Endothelial cell of umbilical vein (primary cell): Measurements from ENCODE around the gene MAP3K1. TPM values are rescaled to one million over a fixed set of nuclear protein-coding genes. Genes with fewer than 3 reads are reported as not detected.

Source experiments
- BruUV-seq: library from RNA; stranded (reverse); fragments of 400-500 nt; replicated peaks from 2 replicates; lab custom pipeline; 2021; lab: Mats Ljungman, UMichigan
- CTCF ChIA-PET: fragments of 300-600, 350-600 bp; sonication (Branson Sonifier 250); formaldehyde crosslinking; loops from one replicate; lab custom pipeline; 2021; ENCODE audit warnings: antibody characterized with exemption, inconsistent platforms; lab: Charles Lee
- POLR2A ChIA-PET: fragments of 300-600, 350-600 bp; sonication (Branson Sonifier 250); formaldehyde crosslinking; loops from one replicate; lab custom pipeline; 2021; ENCODE audit warnings: antibody characterized with exemption, inconsistent platforms; lab: Charles Lee
- DNase-seq: peaks from one replicate; pipeline ENCODE4 v3.0.0-alpha.2; 2011; ENCODE audit warnings: low read depth, low spot score
- FAIRE-seq: peaks from 2 replicates; lab custom pipeline; 2011; peaks lifted over from hg19 to GRCh38; lab: Jason Lieb, UNC
- H2AFZ ChIP-seq: 2 replicates; pipeline ENCODE4 v1.6.0; 2012; ENCODE audit warnings: low read depth, low read length, control low read depth, inconsistent platforms
- H3K27ac ChIP-seq: 2 replicates; pipeline ENCODE4 v1.5.1; 2011; ENCODE audit warnings: low read depth, mild to moderate bottlenecking, control low read depth, low read length, moderate library complexity; ENCODE audit not compliant: insufficient read depth
- H3K27me3 ChIP-seq, 2 experiments: 2 replicates each; pipeline versions ENCODE4 v1.6.0 to v1.6.1; 2011; ENCODE audit warnings: low read length in 2 of 2, mixed read lengths in 1 of 2; ENCODE audit not compliant: control insufficient read depth in 2 of 2, insufficient read depth in 2 of 2
- H3K36me3 ChIP-seq, 2 experiments: 2 replicates in 1 of 2; 3 replicates in 1 of 2; pipeline ENCODE4 v1.5.1; 2011; ENCODE audit warnings: low read length in 2 of 2, mild to moderate bottlenecking in 1 of 2, moderate library complexity in 1 of 2; ENCODE audit not compliant: control insufficient read depth in 2 of 2, insufficient read depth in 2 of 2; ENCODE audit errors: extremely low read depth in 1 of 2
- H3K4me1 ChIP-seq: 3 replicates; pipeline ENCODE4 v1.5.1; 2011; ENCODE audit warnings: mild to moderate bottlenecking, low read length; ENCODE audit not compliant: control insufficient read depth, insufficient read depth; ENCODE audit errors: extremely low read depth
- H3K4me2 ChIP-seq: 2 replicates; pipeline ENCODE4 v1.6.1; 2011; ENCODE audit warnings: low read length, control low read depth, mixed read lengths; ENCODE audit not compliant: insufficient read depth
- H3K4me3 ChIP-seq, 3 experiments: fragments of 200-600 bp in 1 of 3; sonication (generic), shearing (Covaris generic) in 1 of 3; replicated peaks in 1 of 3; 2 replicates each; pipeline ENCODE4 v1.5.1; 2011 to 2016; ENCODE audit warnings: control low read depth in 3 of 3, low read length in 3 of 3, mild to moderate bottlenecking in 2 of 3, inconsistent platforms in 1 of 3, low read depth in 1 of 3, moderate library complexity in 1 of 3; ENCODE audit not compliant: insufficient read depth in 1 of 3
- H3K79me2 ChIP-seq: 2 replicates; pipeline ENCODE4 v1.6.0; 2012; ENCODE audit warnings: low read length, inconsistent platforms; ENCODE audit not compliant: control insufficient read depth, insufficient read depth
- H3K9ac ChIP-seq: replicated peaks from 2 replicates; pipeline ENCODE3; 2011; ENCODE audit warnings: low read length, control low read depth; ENCODE audit not compliant: insufficient read depth; ENCODE audit errors: extremely low read depth
- H3K9me1 ChIP-seq: replicated peaks from 3 replicates; pipeline ENCODE4 v1.6.0; 2011; ENCODE audit warnings: mild to moderate bottlenecking, low read length; ENCODE audit not compliant: control insufficient read depth, insufficient read depth; ENCODE audit errors: extremely low read depth
- H3K9me3 ChIP-seq: replicated peaks from 2 replicates; pipeline ENCODE4 v1.5.1; 2012; ENCODE audit warnings: low read length, inconsistent platforms; ENCODE audit not compliant: control insufficient read depth, insufficient read depth
- H4K20me1 ChIP-seq: replicated peaks from 2 replicates; pipeline ENCODE3; 2011; ENCODE audit warnings: mild to moderate bottlenecking, low read length; ENCODE audit not compliant: control insufficient read depth, insufficient read depth; ENCODE audit errors: extremely low read depth
- CTCF ChIP-seq, 2 donors: IDR thresholded peaks; 1 replicate in 1 of 2; 2 replicates in 1 of 2; pipeline ENCODE4 v1.5.1; 2011; ENCODE audit warnings: low read length in 2 of 2, mild to moderate bottlenecking in 2 of 2, moderate library complexity in 2 of 2, control low read depth in 1 of 2, inconsistent platforms in 1 of 2, low read depth in 1 of 2; ENCODE audit not compliant: insufficient read depth in 1 of 2; ENCODE audit errors: extremely low read depth in 1 of 2
- EZH2 ChIP-seq: IDR thresholded peaks from 2 replicates; pipeline ENCODE4 v1.6.1; 2012; ENCODE audit warnings: borderline replicate concordance, low read depth, mild to moderate bottlenecking, moderate library complexity, low read length, inconsistent platforms; ENCODE audit not compliant: severe bottlenecking
- FOS ChIP-seq: IDR thresholded peaks from 2 replicates; pipeline ENCODE4 v1.6.1; 2011; ENCODE audit warnings: mild to moderate bottlenecking, low read length, moderate library complexity, borderline replicate concordance; ENCODE audit not compliant: insufficient read depth
- GATA2 ChIP-seq: IDR thresholded peaks from 2 replicates; pipeline ENCODE4 v1.7.0; 2011; ENCODE audit warnings: low read depth, mild to moderate bottlenecking, moderate library complexity, mixed read lengths, low read length; ENCODE audit not compliant: insufficient read length, insufficient read depth
- JUN ChIP-seq: IDR thresholded peaks from 2 replicates; pipeline ENCODE4 v1.6.1; 2011; ENCODE audit warnings: borderline replicate concordance, low read depth; ENCODE audit not compliant: insufficient read length, insufficient read depth
- MYC ChIP-seq: IDR thresholded peaks from one replicate; pipeline ENCODE4 v1.6.1; 2011; ENCODE audit warnings: mild to moderate bottlenecking, low read depth, low read length
- POLR2A ChIP-seq: IDR thresholded peaks from 2 replicates; pipeline ENCODE4 v1.6.1; 2012; ENCODE audit warnings: low read depth, mild to moderate bottlenecking, control low read depth, low read length
- POLR2AphosphoS5 ChIP-seq: IDR thresholded peaks from 2 replicates; pipeline ENCODE4 v1.6.1; 2012; ENCODE audit warnings: low read depth, mild to moderate bottlenecking, control low read depth, low read length, moderate library complexity; ENCODE audit not compliant: insufficient read depth
- dilution Hi-C: fragments of 300-500 bp; cut with MboI; formaldehyde crosslinking; loops from one replicate; pipeline ENCODE4 v1.15.0; 2019; ENCODE audit warnings: low sequenced_read_pairs; ENCODE audit not compliant: extremely low pct_ligation_motif_present
- intact Hi-C: fragments of 100-400 bp; cut with micrococcal nuclease; formaldehyde crosslinking; loops from one replicate; pipeline ENCODE4 v1.10.0; 2022
- polyA plus RNA-seq, 4 experiments: library from polyadenylated mRNA; depleted of rRNA in 3 of 4; stranded (reverse) in 3 of 4; unstranded in 1 of 4; fragments of >200 nt; gene quantifications; 2 replicates each; pipeline versions ENCODE4 v1.2.1 to v1.2.3, GENCODE V29; 2011 to 2012; ENCODE audit warnings: missing spikeins in 1 of 4
- total RNA-seq: library from RNA; stranded (reverse); gene quantifications from 2 replicates; pipeline ENCODE4 v1.2.3, GENCODE V29; 2021
- TF ChIP-seq, protein P1 (sequence below): IDR thresholded peaks from 2 replicates; pipeline ENCODE4 v1.6.1; 2011; ENCODE audit not compliant: insufficient read depth, insufficient read length

Gene MAP3K1
- total and polyA plus RNA-seq, 2 donors (not counting 3 experiments of a cell fraction or from before 2014, with no cell fraction given): 5.7 to 14.4 TPM

- no peak overlapping the region for H2AFZ ChIP-seq
- H3K79me2 ChIP-seq: no peaks in the 10 kb centered on the region
- H3K36me3 ChIP-seq: peaks cover 2 to 10% of the 10 kb centered on the region in 2 experiments
- CTCF ChIA-PET: interaction anchor here (1.2 kb wide), 1 partner anchor 925 kb away, joined by 3 read pairs; no protein-coding TSS in a partner anchor
- no peaks in the 10 kb centered on the region for H3K9me1 ChIP-seq
- TF ChIP-seq GATA2 (no peak), FOS (no peak), JUN (no peak), CTCF (IDR thresholded peaks at IDR 0.05; ENCODE audit: extremely low read depth in 1 of 2, insufficient read depth in 1 of 2, low read depth in 1 of 2, low read length in 2 of 2) (no peak), POLR2AphosphoS5 (no peak), EZH2 (no peak), MYC (no peak), POLR2A (no peak)
- TF ChIP-seq, protein P1, sequence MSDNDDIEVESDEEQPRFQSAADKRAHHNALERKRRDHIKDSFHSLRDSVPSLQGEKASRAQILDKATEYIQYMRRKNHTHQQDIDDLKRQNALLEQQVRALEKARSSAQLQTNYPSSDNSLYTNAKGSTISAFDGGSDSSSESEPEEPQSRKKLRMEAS: no peak
- no peaks in the 10 kb centered on the region for H3K27me3 ChIP-seq
- H3K4me3 ChIP-seq: no peak overlapping the region
- intact Hi-C loops (no loop called here), dilution Hi-C loops (no loop called here)
- H3K4me1 ChIP-seq: no peaks in the 10 kb centered on the region
- POLR2A ChIA-PET: no interaction called here
- H4K20me1 ChIP-seq: no peaks in the 10 kb centered on the region
- BruUV-seq: no TSS peak
- DNase-seq (no peak), FAIRE-seq (no peak)
- no peak overlapping the region for H3K9ac ChIP-seq
- no peak overlapping the region for H3K4me2 ChIP-seq
- no peaks in the 10 kb centered on the region for H3K9me3 ChIP-seq
- no peak overlapping the region for H3K27ac ChIP-seq
Measured at GRCh38 chr5:56861893-56862485, 46.6 kb downstream of the MAP3K1 start.
